Right ventricle myocardium inferior (tissue), 1 donor: ENCODE data around the gene H1-8. TPM values are rescaled to one million over a fixed set of nuclear protein-coding genes. Genes with fewer than 3 reads are reported as not detected.

Experiments
- ATAC-seq: fragments of 200-7000 bp; cut with Tn5 transposase; one replicate; pipeline ENCODE4 v1.9.1; 2020; ENCODE audit warnings: mild to moderate bottlenecking, moderate library complexity
- DNase-seq: peaks from one replicate; pipeline ENCODE4 v3.0.0; 2021; ENCODE audit errors: missing footprints
- intact Hi-C: fragments of 100-400 bp; cut with DNase I; formaldehyde crosslinking; loops from one replicate; pipeline ENCODE4 v1.11.0; 2022
- total RNA-seq: library from RNA; stranded (reverse); fragmentation: NEBNext Ultra II Directional; extraction: Animal tissue kit (Norgen Biotek cat#: 25700); gene quantifications from one replicate; pipeline ENCODE4 v1.2.1, GENCODE V29; 2021
- donor health status: DM: no; HTN: yes; CAD: no; lungs with severe emphysema.

Gene H1-8
- total RNA-seq, 1 donor from 2014 or later: not detected

- intact Hi-C loops: no loop called here
- ATAC-seq (no peak), DNase-seq (no peak)
Observed at GRCh38 chr3:129579991-129580390, 37.0 kb downstream of the H1-8 start.

DNA sequence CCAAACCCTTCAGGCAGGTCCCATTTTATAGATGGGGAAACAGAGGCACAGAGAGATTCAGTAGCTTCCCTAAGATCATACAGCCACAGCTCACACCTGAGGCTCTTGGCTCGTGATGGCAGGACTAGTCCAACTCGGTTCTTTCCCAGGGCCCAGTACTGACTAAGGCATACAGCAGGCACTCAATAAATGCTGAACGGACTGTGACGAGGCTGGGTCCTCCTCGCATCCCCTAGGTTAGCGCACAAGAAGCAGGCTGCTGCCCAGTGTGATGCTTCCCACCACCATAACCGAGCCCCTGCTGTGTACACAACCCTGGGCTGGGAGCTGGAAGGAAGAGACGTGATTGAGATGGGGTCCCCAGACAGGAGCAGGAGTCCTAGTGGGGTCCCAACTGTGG, 38.6 kb downstream of the H1-8 start:
- intact Hi-C loops: no loop called here
- DNase-seq (no peak), ATAC-seq (no peak)

DNA sequence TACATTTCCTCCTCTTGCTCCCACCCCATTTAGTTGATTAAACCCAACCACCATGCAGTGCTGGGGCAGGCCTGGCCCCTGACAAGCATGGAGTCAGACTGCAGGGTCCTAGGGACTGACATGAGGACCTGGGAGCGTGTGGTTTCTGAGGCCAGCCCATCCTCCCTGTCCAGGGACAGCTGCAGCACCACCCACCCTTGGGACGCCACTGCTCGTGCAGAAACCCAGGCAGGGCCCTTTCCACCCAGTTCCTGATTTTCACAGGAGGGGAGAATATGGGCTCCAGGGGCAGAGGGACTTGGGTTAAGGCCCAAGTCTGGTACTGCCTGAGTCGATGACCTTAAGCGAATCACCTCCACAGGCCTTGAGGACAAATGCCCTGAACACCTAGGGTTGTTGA, 39.8 kb downstream of the H1-8 start:
- intact Hi-C loops: no loop called here
- ATAC-seq: no peak
- no peak for DNase-seq

GRCh38 chr3:129583289-129583688, 40.3 kb downstream of the H1-8 start:
- DNase-seq (no peak), ATAC-seq (no peak)
- intact Hi-C loops: no loop called here

DNA sequence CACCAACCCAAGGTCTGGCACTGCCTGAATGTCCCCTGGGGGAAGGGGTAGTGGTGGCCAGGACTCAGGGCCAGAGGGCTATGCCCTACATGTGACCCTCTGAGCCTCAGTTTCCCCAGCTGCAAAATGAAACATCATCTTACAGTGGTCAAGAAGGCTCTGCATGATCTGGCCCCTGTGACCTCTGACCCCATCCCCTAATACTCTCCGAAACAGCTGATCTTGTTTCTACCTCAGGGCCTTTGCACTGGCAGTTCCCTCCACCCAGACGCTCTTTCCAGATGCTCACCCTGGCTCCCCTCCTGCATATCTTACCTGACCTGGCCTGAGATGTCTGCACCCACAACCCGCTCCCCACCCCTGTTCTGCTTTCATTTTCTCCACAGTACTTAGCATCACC, 41.7 kb downstream of the H1-8 start:
- intact Hi-C loops: no loop called here
- DNase-seq (no peak), ATAC-seq (no peak)

DNA sequence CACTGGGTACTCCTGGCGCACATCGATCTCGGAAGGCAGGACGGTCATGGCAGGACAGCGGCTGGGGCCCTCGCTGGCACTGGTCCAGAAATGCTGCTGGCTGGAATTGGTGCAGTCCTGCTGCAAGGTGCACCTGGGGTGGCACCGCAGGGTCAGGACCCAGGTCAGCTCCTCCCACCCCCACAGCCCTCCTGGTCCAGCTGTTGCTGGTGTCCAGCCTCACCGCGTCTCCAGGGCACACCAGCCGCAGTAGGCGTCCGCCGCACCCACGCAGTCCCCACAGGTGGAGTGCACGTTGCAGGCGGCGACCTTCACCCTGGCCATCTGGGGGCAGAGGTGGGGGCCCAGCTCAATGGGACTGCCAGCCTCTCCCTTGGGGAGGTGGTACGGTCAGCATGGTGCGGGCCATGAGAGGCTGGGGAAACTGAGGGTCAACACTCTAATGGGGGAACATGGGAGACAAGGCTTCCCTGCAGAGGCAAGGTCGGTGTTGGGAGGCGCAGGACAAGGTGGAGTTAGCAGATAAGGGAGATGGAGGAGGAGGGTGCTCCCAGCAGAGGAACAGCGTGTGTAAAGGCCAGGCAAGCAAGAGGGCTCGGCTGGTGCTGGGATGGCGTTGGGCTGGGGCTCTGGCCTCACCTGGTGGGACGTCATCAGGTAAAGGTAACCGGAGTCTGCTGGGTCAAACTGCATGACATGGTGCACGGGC, 43.1 kb downstream of the H1-8 start:
- no peak for DNase-seq
- no peak for ATAC-seq

DNA sequence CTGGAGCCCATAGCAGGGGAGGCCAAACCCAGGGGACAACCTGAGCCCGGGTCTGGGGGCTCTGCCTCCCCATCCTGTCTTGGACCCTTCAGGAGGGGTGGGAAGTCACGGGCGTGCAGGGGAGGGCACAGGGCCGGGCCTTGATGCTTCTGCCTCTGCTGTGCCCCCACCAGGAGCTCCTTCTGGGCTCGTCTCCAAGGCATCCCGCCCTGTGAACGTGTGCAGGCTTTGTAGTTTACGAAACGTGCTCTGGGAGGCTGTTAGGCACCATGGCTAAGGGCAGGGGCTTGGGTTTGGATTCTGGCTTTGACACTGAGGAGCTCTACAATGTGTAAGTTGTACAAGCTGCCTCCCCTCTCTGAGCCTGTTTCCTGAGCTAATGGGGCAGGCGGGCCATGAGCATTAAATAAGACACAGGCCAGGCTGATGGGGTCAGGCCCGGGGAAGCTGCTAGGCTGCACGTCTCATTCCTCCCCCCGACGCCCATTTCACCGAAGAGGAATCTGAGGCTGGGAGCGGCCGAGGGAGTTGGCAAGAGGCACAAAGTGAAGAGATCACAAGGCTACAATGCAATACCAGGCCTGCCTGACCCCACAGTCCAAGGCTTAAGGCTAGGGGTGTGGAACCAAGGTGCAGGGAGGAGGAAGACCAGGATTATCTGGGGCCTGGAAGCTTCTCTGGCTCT, 43.9 kb downstream of the H1-8 start:
- peak; percentile 14 for ATAC-seq
- DNase-seq: no peak
- intact Hi-C loops: no loop called here

More for the DNA sequence above, 43.1 kb downstream of the H1-8 start:
- intact Hi-C loops: no loop called here

GRCh38 chr3:129587566-129588210, 44.7 kb downstream of the H1-8 start:
- DNase-seq (no peak), ATAC-seq (no peak)
- intact Hi-C loops: no loop called here

GRCh38 chr3:129590215-129590614, 47.2 kb downstream of the H1-8 start:
- intact Hi-C loops: no loop called here
- no peak for DNase-seq
- no peak for ATAC-seq

DNA sequence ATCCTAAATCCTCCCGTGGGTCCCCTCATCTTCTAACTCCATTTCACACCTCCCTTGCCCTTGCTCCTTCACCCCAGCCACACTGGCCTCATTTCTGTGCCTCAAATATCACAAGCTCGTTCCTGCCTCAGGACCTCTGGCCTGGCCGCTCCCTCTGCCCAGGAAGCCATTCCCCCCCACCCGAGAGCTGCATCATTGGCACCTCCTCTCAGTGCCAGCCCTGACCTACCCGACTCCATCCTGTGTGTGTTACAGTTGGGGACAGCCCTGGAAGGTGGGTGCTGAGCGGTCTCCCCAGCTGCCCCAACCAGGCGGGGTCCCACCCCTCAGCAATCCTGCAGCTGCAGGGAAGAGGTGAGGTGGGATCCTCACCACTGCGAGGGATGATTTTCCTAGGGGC, 49.0 kb downstream of the H1-8 start:
- intact Hi-C loops: no loop called here
- ATAC-seq (no peak), DNase-seq (no peak)

DNA sequence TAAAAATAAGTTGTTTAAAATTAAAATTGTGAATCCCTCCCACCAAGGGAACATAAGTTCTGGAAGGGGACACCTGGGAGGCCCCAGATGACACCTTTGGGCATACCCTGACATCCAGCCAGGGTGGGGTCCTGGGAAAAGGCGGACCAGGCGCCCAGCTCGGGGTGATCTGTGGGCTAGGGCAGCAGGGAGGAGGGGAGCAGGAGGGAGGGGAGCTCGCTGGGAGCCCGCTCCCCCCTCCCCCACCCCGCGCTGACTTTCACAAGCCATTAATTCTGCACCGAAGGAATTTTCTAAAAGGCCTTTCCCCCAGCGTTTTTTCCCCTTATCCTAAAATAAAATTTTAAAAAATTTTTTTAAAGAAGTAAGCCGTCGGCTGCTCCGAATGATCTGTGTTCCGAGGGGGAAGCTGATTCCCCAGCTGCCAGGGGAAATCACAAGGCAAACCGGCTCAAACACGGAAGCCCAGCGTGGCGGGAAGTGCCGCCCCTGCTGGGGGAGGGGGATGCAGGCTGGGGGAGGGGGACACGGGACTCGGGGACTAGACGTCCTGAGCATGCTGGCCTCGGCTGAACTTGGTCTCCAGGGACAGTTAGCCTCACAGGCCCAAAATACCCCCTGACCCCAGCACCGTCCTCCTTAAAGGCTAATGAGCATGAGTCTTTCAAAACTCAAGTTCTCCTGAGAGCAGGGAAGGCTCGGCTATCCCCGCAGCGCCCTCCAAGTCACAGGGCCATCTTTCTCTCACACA, 49.6 kb downstream of the H1-8 start:
- DNase-seq (peak; percentile 88), ATAC-seq (peak; percentile 18)
- intact Hi-C loops: no loop called here

- ATAC-seq (no peak), DNase-seq (no peak)
- intact Hi-C loops: no loop called here
Observed at GRCh38 chr3:129593230-129593594, 50.2 kb downstream of the H1-8 start.

- DNase-seq: no peak
- intact Hi-C loops: no loop called here
- no peak for ATAC-seq
Observed at GRCh38 chr3:129593595-129594339, 50.8 kb downstream of the H1-8 start.

- intact Hi-C loops: no loop called here
- DNase-seq (no peak), ATAC-seq (no peak)
Observed at GRCh38 chr3:129594409-129594808, 51.4 kb downstream of the H1-8 start.

GRCh38 chr3:129594907-129595390, 52.0 kb downstream of the H1-8 start:
- ATAC-seq (no peak), DNase-seq (no peak)
- intact Hi-C loops: no loop called here

- DNase-seq (no peak), ATAC-seq (no peak)
- intact Hi-C loops: loop anchor here (2.0 kb wide), 1 partner anchor 31 kb away; no protein-coding TSS in a partner anchor
Observed at GRCh38 chr3:129595544-129596193, 52.7 kb downstream of the H1-8 start.

- peak; percentile 90 for DNase-seq
- peak; percentile 86 for ATAC-seq
- intact Hi-C loops: loop anchor here (2.0 kb wide), 1 partner anchor 30 kb away; no protein-coding TSS in a partner anchor
Observed at GRCh38 chr3:129596194-129597086, 53.5 kb downstream of the H1-8 start.
